ENCODE data around the gene TAX1BP1.
"Not testable (repeated sequence)": the region's sequence is repeated elsewhere in the genome, so short reads cannot be mapped to it uniquely, and the experiment has no call there.

Gene TAX1BP1

DNA sequence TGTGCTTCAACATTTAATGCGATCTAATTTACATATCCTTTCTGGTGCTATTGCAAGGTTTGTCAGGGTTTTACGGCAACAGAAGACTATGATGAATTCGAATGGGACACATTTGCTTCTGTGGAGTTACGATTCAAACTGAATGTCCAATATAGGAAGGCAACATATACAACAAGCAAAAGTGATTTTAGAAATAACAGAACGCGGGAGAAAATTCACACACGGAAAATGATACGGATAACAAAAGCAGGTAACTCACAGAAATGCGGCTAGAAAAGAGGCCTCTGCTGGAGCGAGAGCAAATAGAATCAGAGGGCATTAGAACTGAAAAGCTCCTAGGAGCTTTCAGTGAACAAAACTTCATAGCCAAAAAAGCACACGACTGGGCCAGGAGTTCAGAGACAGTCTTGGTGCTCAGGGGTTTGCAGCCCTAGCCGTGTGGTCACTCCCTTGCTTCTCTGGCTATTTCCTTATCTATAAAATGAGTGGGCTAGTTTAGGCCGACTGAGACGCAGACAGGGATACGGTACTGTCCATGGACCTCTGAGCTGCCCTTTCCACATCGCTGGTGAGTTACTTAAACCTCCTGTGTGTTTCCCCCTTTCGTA is 557 bp upstream of the TAX1BP1 start:
- peak overlapping the region; percentile 86 to 99 for H3K4me3 ChIP-seq (ENCODE audit: low read depth in 1 of 2, low read length in 2 of 2)
- H3K9me3 ChIP-seq (ENCODE audit: control insufficient read depth in 1 of 2, low read length in 2 of 2): no peaks in the 10 kb centered on the region
- no peaks in the 10 kb centered on the region for H3K27me3 ChIP-seq (ENCODE audit: low read depth, low read length)
- peaks cover 7 to 18% of the 10 kb centered on the region in 2 donors for H3K4me1 ChIP-seq (ENCODE audit: control insufficient read depth in 1 of 2, insufficient read depth in 2 of 2, low read length in 2 of 2)
- H3K36me3 ChIP-seq (ENCODE audit: control insufficient read depth in 1 of 2, insufficient read depth in 2 of 2, low read length in 2 of 2): peaks cover 0 to 5% of the 10 kb centered on the region in 2 donors
- H3K27ac ChIP-seq (ENCODE audit: low read length): peak overlapping the region; percentile 99

GRCh38 chr7:27740449-27741086 is 606 bp downstream of the TAX1BP1 start:
- peak overlapping the region; percentile 86 to 99 for H3K4me3 ChIP-seq (ENCODE audit: low read depth in 1 of 2, low read length in 2 of 2)
- H3K27me3 ChIP-seq (ENCODE audit: low read depth, low read length): no peaks in the 10 kb centered on the region
- H3K4me1 ChIP-seq (ENCODE audit: control insufficient read depth in 1 of 2, insufficient read depth in 2 of 2, low read length in 2 of 2): peaks cover 13 to 26% of the 10 kb centered on the region in 2 donors
- no peaks in the 10 kb centered on the region for H3K9me3 ChIP-seq (ENCODE audit: control insufficient read depth in 1 of 2, low read length in 2 of 2)
- peak overlapping the region; percentile 99 for H3K27ac ChIP-seq (ENCODE audit: low read length)
- H3K36me3 ChIP-seq (ENCODE audit: control insufficient read depth in 1 of 2, insufficient read depth in 2 of 2, low read length in 2 of 2): peaks cover 0 to 5% of the 10 kb centered on the region in 2 donors

- H3K4me3 ChIP-seq (ENCODE audit: low read depth in 1 of 2, low read length in 2 of 2); H3K9me3 ChIP-seq (ENCODE audit: control insufficient read depth in 1 of 2, low read length in 2 of 2); H3K27ac ChIP-seq (ENCODE audit: low read length); H3K36me3 ChIP-seq (ENCODE audit: control insufficient read depth in 1 of 2, insufficient read depth in 2 of 2, low read length in 2 of 2); H3K27me3 ChIP-seq (ENCODE audit: low read depth, low read length): not testable (repeated sequence)
- peaks cover 13 to 36% of the 10 kb centered on the region in 2 donors for H3K4me1 ChIP-seq (ENCODE audit: control insufficient read depth in 1 of 2, insufficient read depth in 2 of 2, low read length in 2 of 2)
These were observed 2.2 kb downstream of the TAX1BP1 start for GRCh38 chr7:27742091-27742710.

DNA sequence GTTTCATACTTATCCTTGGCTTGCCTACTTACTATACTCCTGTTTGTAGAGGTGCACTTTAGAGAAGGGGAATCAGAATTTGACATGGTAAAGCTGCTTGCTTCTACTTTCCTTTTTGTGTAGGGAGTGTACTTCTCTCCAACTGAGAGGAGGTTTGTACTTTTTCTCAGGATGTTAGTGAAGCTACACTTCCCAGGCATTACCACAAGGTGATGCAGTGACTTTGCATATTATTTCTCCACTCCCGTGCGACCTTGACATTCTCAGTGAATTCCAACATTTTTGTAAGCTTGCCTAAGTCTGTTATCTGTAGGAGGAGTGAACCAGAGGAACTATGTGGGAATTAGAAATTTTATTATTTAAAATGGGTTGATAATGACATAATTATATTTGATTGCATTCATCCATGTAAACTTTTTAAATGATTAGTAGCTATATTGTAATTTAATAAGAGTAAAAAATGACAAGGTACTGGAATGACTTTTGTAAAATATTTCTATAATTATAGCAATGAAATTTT is 5.2 kb downstream of the TAX1BP1 start:
- Histone ChIP-seq H3K27ac (ENCODE audit: low read length) (no peak overlapping the region), H3K4me3 (ENCODE audit: low read depth in 1 of 2, low read length in 2 of 2) (no peak overlapping the region), H3K27me3 (ENCODE audit: low read depth, low read length) (no peaks in the 10 kb centered on the region), H3K36me3 (ENCODE audit: control insufficient read depth in 1 of 2, insufficient read depth in 2 of 2, low read length in 2 of 2) (peaks cover 10% of the 10 kb centered on the region in 2 donors), H3K9me3 (ENCODE audit: control insufficient read depth in 1 of 2, low read length in 2 of 2) (no peaks in the 10 kb centered on the region), H3K4me1 (ENCODE audit: control insufficient read depth in 1 of 2, insufficient read depth in 2 of 2, low read length in 2 of 2) (peaks cover 13 to 47% of the 10 kb centered on the region in 2 donors)

GRCh38 chr7:27746486-27746885 is 6.5 kb downstream of the TAX1BP1 start:
- Histone ChIP-seq H3K4me3 (ENCODE audit: low read depth in 1 of 2, low read length in 2 of 2) (no peak overlapping the region), H3K36me3 (ENCODE audit: control insufficient read depth in 1 of 2, insufficient read depth in 2 of 2, low read length in 2 of 2) (peaks cover 17 to 23% of the 10 kb centered on the region in 2 donors), H3K27me3 (ENCODE audit: low read depth, low read length) (no peaks in the 10 kb centered on the region), H3K9me3 (ENCODE audit: control insufficient read depth in 1 of 2, low read length in 2 of 2) (no peaks in the 10 kb centered on the region), H3K27ac (ENCODE audit: low read length) (no peak overlapping the region), H3K4me1 (ENCODE audit: control insufficient read depth in 1 of 2, insufficient read depth in 2 of 2, low read length in 2 of 2) (peaks cover 13 to 42% of the 10 kb centered on the region in 2 donors)

DNA sequence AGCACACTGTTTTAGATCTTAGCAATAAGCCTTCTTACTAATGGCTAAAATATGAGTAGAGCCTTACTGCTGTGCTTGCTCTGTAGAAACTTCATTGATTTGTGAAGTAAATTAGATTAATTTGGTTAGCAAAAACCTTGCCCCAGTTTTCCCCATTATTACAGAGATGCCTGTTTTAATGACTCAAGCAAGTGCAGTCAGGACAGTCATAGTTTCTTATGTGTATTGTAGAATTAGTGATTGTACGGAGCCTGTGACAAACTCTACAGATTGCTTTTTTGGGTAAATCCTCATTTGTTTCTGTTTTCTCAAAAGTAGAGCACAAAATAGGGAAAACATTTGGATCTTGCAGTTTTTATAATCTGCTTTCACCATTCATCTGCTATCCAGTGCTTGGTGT is 7.0 kb downstream of the TAX1BP1 start:
- H3K9me3 ChIP-seq (ENCODE audit: control insufficient read depth in 1 of 2, low read length in 2 of 2): no peaks in the 10 kb centered on the region
- no peak overlapping the region for H3K27ac ChIP-seq (ENCODE audit: low read length)
- no peaks in the 10 kb centered on the region for H3K27me3 ChIP-seq (ENCODE audit: low read depth, low read length)
- peaks cover 13 to 40% of the 10 kb centered on the region in 2 donors for H3K4me1 ChIP-seq (ENCODE audit: control insufficient read depth in 1 of 2, insufficient read depth in 2 of 2, low read length in 2 of 2)
- peaks cover 17 to 23% of the 10 kb centered on the region in 2 donors for H3K36me3 ChIP-seq (ENCODE audit: control insufficient read depth in 1 of 2, insufficient read depth in 2 of 2, low read length in 2 of 2)
- no peak overlapping the region for H3K4me3 ChIP-seq (ENCODE audit: low read depth in 1 of 2, low read length in 2 of 2)

DNA sequence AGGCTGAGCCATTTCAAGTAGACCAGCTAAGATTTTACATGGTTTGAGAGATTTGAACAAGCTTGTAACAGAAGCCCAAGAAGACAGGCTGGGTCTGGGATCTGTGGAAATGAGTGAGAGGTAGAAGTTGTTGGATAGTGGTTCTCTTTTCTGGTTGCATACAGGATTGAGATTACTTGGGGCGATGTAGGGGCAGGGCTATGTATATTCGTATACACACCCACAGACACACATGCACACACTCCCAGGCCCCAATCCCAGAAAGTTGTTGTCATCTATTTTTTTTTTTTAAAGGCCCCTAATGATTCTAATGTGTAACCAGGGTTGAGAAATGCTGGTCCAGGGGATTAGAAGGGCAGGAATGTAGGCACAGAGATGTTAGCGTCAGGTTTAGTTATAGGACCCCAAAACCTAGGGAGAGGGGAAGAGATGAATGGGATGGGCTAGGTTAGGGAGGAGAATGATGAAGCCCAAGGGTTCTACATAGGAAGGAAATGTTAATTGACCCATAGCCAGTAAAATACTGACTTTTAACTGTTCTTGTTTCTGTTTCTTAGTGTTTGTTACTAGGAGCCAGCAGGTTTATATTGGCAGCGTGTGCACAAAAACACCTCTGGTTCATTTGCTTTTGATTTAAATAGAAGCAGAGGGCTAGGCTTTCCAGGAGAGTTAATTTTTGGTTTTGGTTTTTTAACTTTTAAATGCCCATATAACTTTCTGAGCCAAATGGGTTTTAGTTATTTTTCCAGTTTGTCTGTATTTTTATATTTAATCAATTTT is 7.8 kb downstream of the TAX1BP1 start:
- peaks cover 13 to 36% of the 10 kb centered on the region in 2 donors for H3K4me1 ChIP-seq (ENCODE audit: control insufficient read depth in 1 of 2, insufficient read depth in 2 of 2, low read length in 2 of 2)
- H3K27me3 ChIP-seq (ENCODE audit: low read depth, low read length): no peaks in the 10 kb centered on the region
- no peaks in the 10 kb centered on the region for H3K9me3 ChIP-seq (ENCODE audit: control insufficient read depth in 1 of 2, low read length in 2 of 2)
- H3K36me3 ChIP-seq (ENCODE audit: control insufficient read depth in 1 of 2, insufficient read depth in 2 of 2, low read length in 2 of 2): peaks cover 17 to 23% of the 10 kb centered on the region in 2 donors
- no peak overlapping the region for H3K4me3 ChIP-seq (ENCODE audit: low read depth in 1 of 2, low read length in 2 of 2)
- no peak overlapping the region for H3K27ac ChIP-seq (ENCODE audit: low read length)

- Histone ChIP-seq H3K36me3 (ENCODE audit: control insufficient read depth in 1 of 2, insufficient read depth in 2 of 2, low read length in 2 of 2) (peaks cover 19 to 23% of the 10 kb centered on the region in 2 donors), H3K27ac (ENCODE audit: low read length) (no peak overlapping the region), H3K4me3 (ENCODE audit: low read depth in 1 of 2, low read length in 2 of 2) (no peak overlapping the region), H3K27me3 (ENCODE audit: low read depth, low read length) (no peaks in the 10 kb centered on the region), H3K9me3 (ENCODE audit: control insufficient read depth in 1 of 2, low read length in 2 of 2) (no peaks in the 10 kb centered on the region), H3K4me1 (ENCODE audit: control insufficient read depth in 1 of 2, insufficient read depth in 2 of 2, low read length in 2 of 2) (peaks cover 1 to 21% of the 10 kb centered on the region in 2 donors)
These were observed 10.4 kb downstream of the TAX1BP1 start for GRCh38 chr7:27750316-27750715.

- no peak overlapping the region for H3K4me3 ChIP-seq (ENCODE audit: low read depth in 1 of 2, low read length in 2 of 2)
- H3K36me3 ChIP-seq (ENCODE audit: control insufficient read depth in 1 of 2, insufficient read depth in 2 of 2, low read length in 2 of 2): peaks cover 20 to 23% of the 10 kb centered on the region in 2 donors
- H3K9me3 ChIP-seq (ENCODE audit: control insufficient read depth in 1 of 2, low read length in 2 of 2): no peaks in the 10 kb centered on the region
- peaks cover 0 to 11% of the 10 kb centered on the region in 2 donors for H3K4me1 ChIP-seq (ENCODE audit: control insufficient read depth in 1 of 2, insufficient read depth in 2 of 2, low read length in 2 of 2)
- H3K27me3 ChIP-seq (ENCODE audit: low read depth, low read length): no peaks in the 10 kb centered on the region
- no peak overlapping the region for H3K27ac ChIP-seq (ENCODE audit: low read length)
These were observed 12.1 kb downstream of the TAX1BP1 start for GRCh38 chr7:27751888-27752660.

GRCh38 chr7:27753863-27754262 is 13.9 kb downstream of the TAX1BP1 start:
- no peaks in the 10 kb centered on the region for H3K9me3 ChIP-seq (ENCODE audit: control insufficient read depth in 1 of 2, low read length in 2 of 2)
- no peak overlapping the region for H3K4me3 ChIP-seq (ENCODE audit: low read depth in 1 of 2, low read length in 2 of 2)
- H3K36me3 ChIP-seq (ENCODE audit: control insufficient read depth in 1 of 2, insufficient read depth in 2 of 2, low read length in 2 of 2): peaks cover 28 to 29% of the 10 kb centered on the region in 2 donors
- H3K4me1 ChIP-seq (ENCODE audit: control insufficient read depth in 1 of 2, insufficient read depth in 2 of 2, low read length in 2 of 2): no peaks in the 10 kb centered on the region
- H3K27me3 ChIP-seq (ENCODE audit: low read depth, low read length): no peaks in the 10 kb centered on the region
- H3K27ac ChIP-seq (ENCODE audit: low read length): no peak overlapping the region

Data from muscle layer of duodenum (tissue), 2 donors.